ENCODE results near the gene COMMD10.

DNA sequence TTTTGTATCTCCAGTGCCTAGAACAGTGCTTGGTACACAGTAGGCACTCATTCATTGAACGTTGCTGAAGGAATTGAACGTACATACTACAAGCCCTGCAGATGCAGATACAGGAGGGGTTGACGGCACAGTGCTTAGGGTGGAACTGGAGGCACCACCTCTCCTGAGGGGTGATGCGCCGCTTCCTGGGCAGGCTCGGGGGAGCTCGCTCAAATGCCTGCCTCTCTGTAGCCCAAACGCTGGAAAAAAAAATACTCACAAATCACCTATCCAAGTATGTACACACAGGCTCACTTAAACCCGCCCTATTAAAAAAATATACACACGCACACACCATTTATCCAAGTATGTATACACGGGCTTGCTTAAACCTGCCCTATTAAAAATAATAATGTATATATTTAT is 536 bp upstream of the COMMD10 start:
- TF ChIP-seq POLR2A (IDR thresholded peaks at IDR 0.05), result no peak
- TF ChIP-seq, protein P1, sequence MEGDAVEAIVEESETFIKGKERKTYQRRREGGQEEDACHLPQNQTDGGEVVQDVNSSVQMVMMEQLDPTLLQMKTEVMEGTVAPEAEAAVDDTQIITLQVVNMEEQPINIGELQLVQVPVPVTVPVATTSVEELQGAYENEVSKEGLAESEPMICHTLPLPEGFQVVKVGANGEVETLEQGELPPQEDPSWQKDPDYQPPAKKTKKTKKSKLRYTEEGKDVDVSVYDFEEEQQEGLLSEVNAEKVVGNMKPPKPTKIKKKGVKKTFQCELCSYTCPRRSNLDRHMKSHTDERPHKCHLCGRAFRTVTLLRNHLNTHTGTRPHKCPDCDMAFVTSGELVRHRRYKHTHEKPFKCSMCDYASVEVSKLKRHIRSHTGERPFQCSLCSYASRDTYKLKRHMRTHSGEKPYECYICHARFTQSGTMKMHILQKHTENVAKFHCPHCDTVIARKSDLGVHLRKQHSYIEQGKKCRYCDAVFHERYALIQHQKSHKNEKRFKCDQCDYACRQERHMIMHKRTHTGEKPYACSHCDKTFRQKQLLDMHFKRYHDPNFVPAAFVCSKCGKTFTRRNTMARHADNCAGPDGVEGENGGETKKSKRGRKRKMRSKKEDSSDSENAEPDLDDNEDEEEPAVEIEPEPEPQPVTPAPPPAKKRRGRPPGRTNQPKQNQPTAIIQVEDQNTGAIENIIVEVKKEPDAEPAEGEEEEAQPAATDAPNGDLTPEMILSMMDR (IDR thresholded peaks at IDR 0.05 in 8 of 11, conservative IDR thresholded peaks at IDR 0.05 in 3 of 11), result no peak
